CD14-positive monocyte (primary cell): Measurements from ENCODE around the gene NCBP3. TPM values are rescaled to one million over a fixed set of nuclear protein-coding genes. Genes with fewer than 3 reads are reported as not detected.

Experiments used
- DNase-seq, 3 donors: peaks; one replicate each; pipeline ENCODE4 v3.0.0-alpha.2; 2011 to 2022
- H2AFZ ChIP-seq: 2 replicates; pipeline ENCODE4 v1.6.0; 2012; ENCODE audit warnings: mild to moderate bottlenecking, low read depth, low read length, inconsistent platforms; ENCODE audit not compliant: insufficient read depth, poor library complexity, severe bottlenecking
- H3K27ac ChIP-seq, 2 donors: 1 replicate in 1 of 2; 2 replicates in 1 of 2; pipeline ENCODE4 v1.5.1; 2012 to 2013; ENCODE audit warnings: low read length in 2 of 2, control low read depth in 1 of 2, inconsistent platforms in 1 of 2, low read depth in 1 of 2, mild to moderate bottlenecking in 1 of 2
- H3K27me3 ChIP-seq, 2 donors: one replicate each; pipeline versions ENCODE4 v1.6.0 to v1.6.1; 2011 to 2013; ENCODE audit warnings: low read length in 2 of 2; ENCODE audit not compliant: control insufficient read depth in 2 of 2, insufficient read depth in 2 of 2
- H3K36me3 ChIP-seq, 2 donors: replicated peaks in 1 of 2; 1 replicate in 1 of 2; 2 replicates in 1 of 2; pipeline versions ENCODE4 v1.5.1 to v1.6.1; 2012 to 2013; ENCODE audit warnings: low read length in 2 of 2, control low read depth in 1 of 2, inconsistent platforms in 1 of 2, mild to moderate bottlenecking in 1 of 2; ENCODE audit not compliant: insufficient read depth in 2 of 2, control insufficient read depth in 1 of 2
- H3K4me1 ChIP-seq, 2 donors: 1 replicate in 1 of 2; 2 replicates in 1 of 2; pipeline versions ENCODE4 v1.5.1 to v1.6.1; 2012 to 2013; ENCODE audit warnings: low read length in 2 of 2, control low read depth in 1 of 2, inconsistent platforms in 1 of 2, mild to moderate bottlenecking in 1 of 2, moderate library complexity in 1 of 2; ENCODE audit not compliant: insufficient read depth in 2 of 2, control insufficient read depth in 1 of 2
- H3K4me2 ChIP-seq: replicated peaks from 2 replicates; pipeline ENCODE3; 2012; ENCODE audit warnings: low read length, moderate library complexity, mild to moderate bottlenecking; ENCODE audit not compliant: poor library complexity, severe bottlenecking; ENCODE audit errors: extremely low read depth
- H3K4me3 ChIP-seq, 3 experiments: fragments of 200-600 bp in 1 of 3; sonication (generic) in 1 of 3; replicated peaks in 1 of 3; 1 replicate in 2 of 3; 2 replicates in 1 of 3; pipeline ENCODE4 v1.5.1; 2011 to 2013; ENCODE audit warnings: low read length in 3 of 3, mild to moderate bottlenecking in 3 of 3, control low read depth in 2 of 3, low read depth in 2 of 3, inconsistent platforms in 1 of 3, moderate library complexity in 1 of 3
- H3K79me2 ChIP-seq: 2 replicates; pipeline ENCODE4 v1.6.0; 2012; ENCODE audit warnings: mild to moderate bottlenecking, control low read depth, inconsistent platforms, low read length, moderate library complexity; ENCODE audit not compliant: insufficient read depth
- H3K9ac ChIP-seq: 2 replicates; pipeline ENCODE4 v1.6.0; 2017; ENCODE audit warnings: low read length, mild to moderate bottlenecking; ENCODE audit not compliant: insufficient read depth, poor library complexity, severe bottlenecking
- H3K9me3 ChIP-seq, 2 donors: replicated peaks in 1 of 2; 1 replicate in 1 of 2; 2 replicates in 1 of 2; pipeline versions ENCODE4 v1.5.1 to v1.6.1; 2012 to 2013; ENCODE audit warnings: low read length in 2 of 2, control low read depth in 1 of 2; ENCODE audit not compliant: control insufficient read depth in 1 of 2, insufficient read depth in 1 of 2
- H4K20me1 ChIP-seq: 2 replicates; pipeline ENCODE4 v1.6.0; 2012; ENCODE audit warnings: mild to moderate bottlenecking, low read length, control low read depth, moderate library complexity; ENCODE audit not compliant: insufficient read depth
- H3K27ac Mint-ChIP-seq, 7 donors: one replicate each; pipeline ENCODE4 v1.8.0; 2020; ENCODE audit warnings: mild to moderate bottlenecking in 7 of 7, mixed read lengths in 7 of 7, moderate library complexity in 6 of 7, inconsistent platforms in 2 of 7
- H3K27me3 Mint-ChIP-seq, 3 donors: one replicate each; pipeline ENCODE4 v1.8.0; 2021 to 2022; ENCODE audit warnings: low read depth in 3 of 3, mild to moderate bottlenecking in 3 of 3, mixed read lengths in 3 of 3, moderate library complexity in 3 of 3, inconsistent platforms in 1 of 3
- H3K36me3 Mint-ChIP-seq, 2 donors: one replicate each; pipeline ENCODE4 v1.8.0; 2020; ENCODE audit warnings: mixed read lengths in 2 of 2, inconsistent platforms in 1 of 2, mild to moderate bottlenecking in 1 of 2
- H3K4me1 Mint-ChIP-seq: one replicate; pipeline ENCODE4 v1.8.0; 2020; ENCODE audit warnings: mild to moderate bottlenecking, mixed read lengths
- H3K4me3 Mint-ChIP-seq, 2 donors: one replicate each; pipeline ENCODE4 v1.8.0; 2020; ENCODE audit warnings: mild to moderate bottlenecking in 2 of 2, mixed read lengths in 2 of 2, moderate library complexity in 1 of 2
- H3K9me3 Mint-ChIP-seq, 7 donors: one replicate each; pipeline ENCODE4 v1.8.0; 2020 to 2022; ENCODE audit warnings: mixed read lengths in 7 of 7, mild to moderate bottlenecking in 6 of 7, moderate library complexity in 6 of 7, inconsistent platforms in 2 of 7
- WGBS: methylation state at CpG from one replicate; pipeline ENCODE4 v1.1.5; 2013; ENCODE audit warnings: missing lambda C conversion rate; ENCODE audit not compliant: insufficient coverage; 5-methylcytosine and 5-hydroxymethylcytosine counted together
- intact Hi-C, 2 donors: fragments of 100-400 bp; cut with micrococcal nuclease; formaldehyde crosslinking; loops; one replicate each; pipeline versions ENCODE4 v1.15.0 to v1.15.1; 2023
- polyA plus RNA-seq, 3 donors: library from polyadenylated mRNA; depleted of rRNA in 1 of 3; unstranded in 2 of 3; stranded (reverse) in 1 of 3; fragments of 300-500 nt in 2 of 3; fragments of >200 nt in 1 of 3; fragmentation: Illumina TruSeq in 2 of 3; gene quantifications; 1 replicate in 2 of 3; 2 replicates in 1 of 3; pipeline ENCODE4 v1.2.3, GENCODE V29; 2012 to 2021
- TF ChIP-seq, protein P1 (sequence below): fragments of 200-600 bp; IDR thresholded peaks from one replicate; pipeline ENCODE4 v1.8.0; 2022; ENCODE audit warnings: antibody characterized with exemption, mild to moderate bottlenecking

NCBP3 gene
- polyA plus RNA-seq, 3 donors = 4.9 to 19.0 (median 8.5) TPM

DNA sequence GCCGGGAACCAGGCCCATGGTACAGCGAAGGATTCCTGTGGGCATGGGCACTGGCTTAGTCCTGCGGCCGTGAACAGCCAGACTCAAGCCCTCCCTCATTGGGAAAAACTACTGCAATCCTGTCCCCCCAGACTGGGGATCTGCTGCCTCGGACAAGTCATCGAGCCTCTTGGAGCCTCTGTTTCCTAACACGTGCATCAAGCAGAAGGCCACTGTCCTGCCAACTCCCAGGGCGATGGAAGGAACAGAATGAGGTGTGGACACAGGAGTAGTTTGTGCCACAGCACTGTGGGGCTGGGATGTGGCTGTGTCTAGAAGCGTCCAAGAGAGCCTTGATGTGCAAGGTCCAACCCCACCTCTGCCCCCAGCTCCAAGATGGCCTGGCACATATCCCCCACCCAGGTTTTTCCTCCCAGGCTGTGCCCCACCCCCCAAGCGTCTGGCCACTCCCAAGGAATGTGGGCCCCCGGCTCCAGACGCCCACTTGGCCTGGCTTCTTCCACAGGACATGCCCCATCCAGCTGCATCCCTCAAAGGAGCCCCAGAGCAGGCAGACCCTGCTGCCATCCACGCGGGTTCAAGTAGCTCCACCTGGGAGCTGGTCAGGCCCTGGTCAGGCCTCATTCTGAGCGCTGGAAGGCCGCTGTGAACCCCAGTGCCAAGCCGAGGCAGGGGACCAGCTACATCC, 43.4 kb upstream of the NCBP3 start:
- H3K27ac ChIP-seq = no peak overlapping the region
- H3K4me2 ChIP-seq = no peak overlapping the region
- TF ChIP-seq, protein P1, sequence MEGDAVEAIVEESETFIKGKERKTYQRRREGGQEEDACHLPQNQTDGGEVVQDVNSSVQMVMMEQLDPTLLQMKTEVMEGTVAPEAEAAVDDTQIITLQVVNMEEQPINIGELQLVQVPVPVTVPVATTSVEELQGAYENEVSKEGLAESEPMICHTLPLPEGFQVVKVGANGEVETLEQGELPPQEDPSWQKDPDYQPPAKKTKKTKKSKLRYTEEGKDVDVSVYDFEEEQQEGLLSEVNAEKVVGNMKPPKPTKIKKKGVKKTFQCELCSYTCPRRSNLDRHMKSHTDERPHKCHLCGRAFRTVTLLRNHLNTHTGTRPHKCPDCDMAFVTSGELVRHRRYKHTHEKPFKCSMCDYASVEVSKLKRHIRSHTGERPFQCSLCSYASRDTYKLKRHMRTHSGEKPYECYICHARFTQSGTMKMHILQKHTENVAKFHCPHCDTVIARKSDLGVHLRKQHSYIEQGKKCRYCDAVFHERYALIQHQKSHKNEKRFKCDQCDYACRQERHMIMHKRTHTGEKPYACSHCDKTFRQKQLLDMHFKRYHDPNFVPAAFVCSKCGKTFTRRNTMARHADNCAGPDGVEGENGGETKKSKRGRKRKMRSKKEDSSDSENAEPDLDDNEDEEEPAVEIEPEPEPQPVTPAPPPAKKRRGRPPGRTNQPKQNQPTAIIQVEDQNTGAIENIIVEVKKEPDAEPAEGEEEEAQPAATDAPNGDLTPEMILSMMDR = no peak
- H3K4me1 ChIP-seq = peaks cover 71 to 91% of the 10 kb centered on the region in 2 donors
- H3K4me1 Mint-ChIP-seq = peaks cover 68% of the 10 kb centered on the region
- DNase-seq = no peak
- H3K79me2 ChIP-seq = no peaks in the 10 kb centered on the region
- peaks cover 0 to 2% (median 0%) of the 10 kb centered on the region in 7 donors for H3K9me3 Mint-ChIP-seq
- H3K9ac ChIP-seq = no peak overlapping the region
- no peak overlapping the region for H3K4me3 ChIP-seq
- H3K36me3 ChIP-seq = peaks cover 4 to 12% of the 10 kb centered on the region in 2 donors
- H3K27ac Mint-ChIP-seq = peak overlapping the region in 1 of 7 donors; percentile 31
- intact Hi-C loops = loop anchor here (5.0 kb wide), 1 partner anchor 42 kb away; the partner anchor contains the start of gene NCBP3 (in 2 of the 2)
- no peaks in the 10 kb centered on the region for H3K9me3 ChIP-seq
- H3K27me3 Mint-ChIP-seq = peaks cover 9 to 18% (median 11%) of the 10 kb centered on the region in 3 donors
- no peak overlapping the region for H2AFZ ChIP-seq
- no peaks in the 10 kb centered on the region for H4K20me1 ChIP-seq
- no peaks in the 10 kb centered on the region for H3K27me3 ChIP-seq
- no peak overlapping the region for H3K4me3 Mint-ChIP-seq
- H3K36me3 Mint-ChIP-seq = peaks cover 20 to 25% of the 10 kb centered on the region in 2 donors
- 97% methylated on average over 16 of the region's 17 CpGs for WGBS

DNA sequence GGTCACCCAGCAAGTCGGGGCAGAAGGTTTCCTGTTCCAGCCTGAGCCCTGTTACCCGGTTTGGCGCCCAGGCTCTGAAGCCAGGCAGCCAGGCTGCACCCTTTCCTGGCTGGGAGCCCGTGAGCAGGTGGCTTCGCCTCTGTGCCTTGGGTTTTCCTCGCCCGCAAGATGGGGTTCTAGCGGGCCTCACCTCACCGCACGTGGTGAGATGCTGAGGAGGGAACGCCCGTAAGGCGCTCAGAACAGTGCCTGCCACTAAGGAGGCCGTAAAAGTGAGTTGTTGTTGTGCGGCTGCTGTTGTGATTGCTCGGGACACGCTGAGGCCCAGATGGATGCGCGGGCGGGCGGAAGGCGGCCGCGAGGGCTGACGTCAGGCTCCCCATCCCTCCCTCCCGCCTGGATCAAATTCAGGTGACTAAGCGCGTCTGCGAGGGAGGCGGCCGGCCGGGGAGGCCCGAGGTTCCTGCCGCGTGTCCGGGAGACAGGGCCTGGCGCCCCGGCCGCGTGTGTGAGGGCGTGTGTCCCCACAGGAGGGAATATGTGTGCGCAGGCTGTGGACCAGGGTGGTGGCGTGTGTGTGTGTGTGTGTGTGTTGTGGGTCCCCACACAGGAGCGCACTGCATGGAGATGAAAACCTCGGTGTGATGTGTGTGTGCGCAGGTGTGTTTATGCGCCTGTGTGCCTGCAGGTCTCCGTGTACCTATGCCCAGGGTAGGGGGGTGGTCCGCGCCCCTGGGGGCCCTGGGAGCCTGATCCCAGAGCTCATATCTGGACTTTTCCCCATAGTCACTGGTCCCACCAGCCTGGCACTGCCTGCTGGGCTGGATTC, 42.5 kb upstream of the NCBP3 start:
- H3K9me3 ChIP-seq = no peaks in the 10 kb centered on the region
- intact Hi-C loops = no loop called here
- H3K4me2 ChIP-seq = no peak overlapping the region
- no peak overlapping the region for H2AFZ ChIP-seq
- Mint-ChIP-seq H3K9me3 (peaks cover 0 to 2% (median 0%) of the 10 kb centered on the region in 7 donors), H3K36me3 (peaks cover 29 to 32% of the 10 kb centered on the region in 2 donors), H3K27ac (no peak overlapping the region), H3K27me3 (peaks cover 9 to 21% (median 10%) of the 10 kb centered on the region in 3 donors), H3K4me1 (peaks cover 59% of the 10 kb centered on the region), H3K4me3 (no peak overlapping the region)
- H3K9ac ChIP-seq = no peak overlapping the region
- TF ChIP-seq, protein P1 = no peak
- H3K27me3 ChIP-seq = no peaks in the 10 kb centered on the region
- H3K36me3 ChIP-seq = peaks cover 9 to 17% of the 10 kb centered on the region in 2 donors
- peaks cover 62 to 82% of the 10 kb centered on the region in 2 donors for H3K4me1 ChIP-seq
- H3K4me3 ChIP-seq = no peak overlapping the region
- 93% methylated on average over 46 of the region's 50 CpGs for WGBS
- H3K79me2 ChIP-seq = no peaks in the 10 kb centered on the region
- no peak overlapping the region for H3K27ac ChIP-seq
- H4K20me1 ChIP-seq = no peaks in the 10 kb centered on the region
- DNase-seq = no peak
